Coronary artery (tissue), 2 donors: ENCODE results near the gene SNX8.

Experiments used
- DNase-seq: peaks from one replicate; pipeline ENCODE4 v3.0.0-alpha.2; 2017; ENCODE audit warnings: low spot score
- H3K27ac ChIP-seq, 2 donors: fragments of 200-600 bp; sonication (generic); one replicate each; pipeline ENCODE4 v1.5.1; 2016 to 2019
- H3K4me3 ChIP-seq: fragments of 200-600 bp; sonication (generic); 2 replicates; pipeline ENCODE4 v1.5.1; 2016; ENCODE audit warnings: mild to moderate bottlenecking, moderate library complexity
- TF ChIP-seq, protein P1 (sequence below): fragments of 200-600 bp; sonication (generic); IDR thresholded peaks from one replicate; pipeline ENCODE4 v1.5.1; 2019; ENCODE audit warnings: antibody characterized with exemption

Gene SNX8

DNA sequence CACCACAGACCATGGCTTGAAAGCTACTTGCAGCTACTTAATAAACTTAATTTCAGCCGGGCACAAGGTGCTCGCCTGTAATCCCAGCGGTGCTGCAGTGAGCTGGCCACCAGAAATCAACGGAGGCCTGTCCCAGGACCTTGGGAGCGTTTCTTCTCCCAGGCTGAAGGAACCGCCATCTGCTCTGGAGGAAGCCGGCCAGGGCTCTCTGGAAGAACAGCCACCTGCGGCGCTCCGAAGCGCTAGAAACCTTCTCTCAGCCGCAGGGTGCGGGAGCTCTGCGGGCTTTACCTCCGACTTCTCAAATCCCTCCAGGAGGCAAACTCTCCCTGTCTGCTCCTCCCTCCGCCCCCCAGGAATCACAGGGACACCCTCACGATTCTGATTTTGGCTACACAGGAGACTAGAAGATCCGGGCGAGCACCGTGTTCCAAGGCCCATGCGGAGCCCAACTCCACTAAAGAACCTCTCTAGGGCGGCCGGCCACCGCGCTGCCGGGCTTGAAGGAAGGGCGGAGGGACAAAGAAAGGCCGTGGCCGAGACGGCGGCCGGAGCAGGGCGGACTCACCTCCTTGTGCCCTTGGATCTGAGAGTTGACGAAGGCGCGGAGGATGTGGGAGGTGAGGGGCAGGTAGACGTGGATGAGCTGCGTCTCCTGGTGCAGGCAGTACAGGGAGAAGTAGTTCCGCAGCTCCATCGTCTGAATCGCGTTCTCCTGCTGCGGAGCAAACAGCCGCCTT, 57.8 kb downstream of the SNX8 start:
- Histone ChIP-seq H3K27ac (no peak overlapping the region), H3K4me3 (no peak overlapping the region)
- TF ChIP-seq, protein P1, sequence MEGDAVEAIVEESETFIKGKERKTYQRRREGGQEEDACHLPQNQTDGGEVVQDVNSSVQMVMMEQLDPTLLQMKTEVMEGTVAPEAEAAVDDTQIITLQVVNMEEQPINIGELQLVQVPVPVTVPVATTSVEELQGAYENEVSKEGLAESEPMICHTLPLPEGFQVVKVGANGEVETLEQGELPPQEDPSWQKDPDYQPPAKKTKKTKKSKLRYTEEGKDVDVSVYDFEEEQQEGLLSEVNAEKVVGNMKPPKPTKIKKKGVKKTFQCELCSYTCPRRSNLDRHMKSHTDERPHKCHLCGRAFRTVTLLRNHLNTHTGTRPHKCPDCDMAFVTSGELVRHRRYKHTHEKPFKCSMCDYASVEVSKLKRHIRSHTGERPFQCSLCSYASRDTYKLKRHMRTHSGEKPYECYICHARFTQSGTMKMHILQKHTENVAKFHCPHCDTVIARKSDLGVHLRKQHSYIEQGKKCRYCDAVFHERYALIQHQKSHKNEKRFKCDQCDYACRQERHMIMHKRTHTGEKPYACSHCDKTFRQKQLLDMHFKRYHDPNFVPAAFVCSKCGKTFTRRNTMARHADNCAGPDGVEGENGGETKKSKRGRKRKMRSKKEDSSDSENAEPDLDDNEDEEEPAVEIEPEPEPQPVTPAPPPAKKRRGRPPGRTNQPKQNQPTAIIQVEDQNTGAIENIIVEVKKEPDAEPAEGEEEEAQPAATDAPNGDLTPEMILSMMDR: no peak
- DNase-seq: no peak

DNA sequence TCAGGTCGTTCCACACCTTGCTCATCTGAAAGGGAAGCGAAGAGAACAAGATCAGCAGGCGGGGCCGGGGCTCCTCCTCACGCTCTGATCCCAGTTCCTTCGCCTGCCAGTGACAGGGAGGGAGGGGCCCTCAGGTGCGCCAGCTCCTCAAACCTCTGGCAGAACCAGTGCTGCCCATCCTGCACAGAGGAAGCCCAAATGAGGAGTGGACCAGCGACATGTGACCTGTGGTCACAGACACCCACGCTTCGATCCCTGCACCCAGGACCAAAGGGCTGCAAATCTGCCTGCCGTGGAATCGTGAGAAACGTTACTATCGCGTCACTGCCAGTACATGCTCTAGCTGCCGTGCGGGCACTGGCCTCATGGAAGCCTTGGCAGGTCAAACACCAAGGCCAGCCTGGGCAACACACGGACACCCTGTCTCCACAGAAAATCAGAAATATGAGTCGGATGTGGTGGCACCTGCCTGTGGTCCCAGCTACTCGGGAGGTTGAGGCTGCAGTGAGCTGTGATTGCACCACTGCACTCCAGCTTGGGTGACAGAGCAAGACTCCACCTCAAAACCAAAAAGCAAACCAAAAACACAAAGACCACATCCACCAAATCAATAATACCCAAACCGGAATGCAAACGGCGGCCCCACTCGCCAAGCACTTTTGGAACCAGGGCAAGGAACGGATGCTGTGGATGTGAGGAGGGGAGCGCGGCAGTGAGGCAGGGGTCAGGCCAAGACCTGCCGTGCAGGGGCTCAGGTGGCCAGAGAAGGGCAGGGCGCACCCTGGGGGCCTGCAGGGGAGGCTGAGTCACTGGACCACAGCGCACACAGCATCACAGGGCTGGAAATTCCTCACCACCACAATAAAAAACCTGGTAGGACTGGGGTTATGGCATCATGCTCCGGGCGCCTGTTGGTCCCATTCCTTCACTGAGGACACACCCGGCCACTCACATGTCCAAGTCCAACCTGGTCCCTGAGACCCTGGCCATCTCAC, 58.8 kb downstream of the SNX8 start:
- no peak for DNase-seq
- TF ChIP-seq, protein P1: no peak
- no peak overlapping the region for H3K4me3 ChIP-seq
- H3K27ac ChIP-seq: no peak overlapping the region

DNA sequence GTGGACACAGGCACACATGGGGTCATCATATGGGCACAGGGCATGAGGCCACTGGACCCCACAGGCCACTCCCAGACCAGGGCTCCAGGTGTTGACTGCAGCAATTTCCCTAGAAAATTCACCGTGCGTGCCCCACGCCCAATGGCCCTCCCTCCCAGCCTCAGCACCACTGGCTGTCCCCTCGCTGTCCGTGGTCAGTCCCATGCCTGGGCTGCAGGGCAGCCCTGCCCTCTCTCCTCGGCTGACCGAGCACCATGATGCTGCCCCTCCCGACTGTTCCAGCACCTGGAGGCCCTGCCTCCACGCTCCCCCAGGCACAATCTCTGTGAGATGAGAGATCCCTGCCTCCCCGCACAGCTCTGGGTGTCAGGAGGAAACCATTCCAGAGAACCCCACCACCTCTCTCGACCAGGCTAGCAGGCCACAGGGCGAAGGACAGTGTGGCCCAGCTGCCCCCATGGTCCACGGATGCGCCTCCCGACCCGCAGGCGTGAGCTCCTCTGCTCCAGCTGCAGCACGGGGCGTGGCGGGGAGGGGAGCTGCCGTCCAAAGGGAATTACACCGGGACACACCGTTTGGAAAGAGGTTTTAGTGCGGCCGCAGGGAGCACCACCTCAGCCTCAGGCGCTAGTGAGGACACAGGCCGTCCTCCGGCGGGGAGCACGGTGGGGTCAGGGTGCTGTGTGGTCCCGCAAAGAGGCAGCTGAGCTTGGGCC, 59.7 kb downstream of the SNX8 start:
- TF ChIP-seq, protein P1: no peak
- Histone ChIP-seq H3K27ac (no peak overlapping the region), H3K4me3 (no peak overlapping the region)
- no peak for DNase-seq

DNA sequence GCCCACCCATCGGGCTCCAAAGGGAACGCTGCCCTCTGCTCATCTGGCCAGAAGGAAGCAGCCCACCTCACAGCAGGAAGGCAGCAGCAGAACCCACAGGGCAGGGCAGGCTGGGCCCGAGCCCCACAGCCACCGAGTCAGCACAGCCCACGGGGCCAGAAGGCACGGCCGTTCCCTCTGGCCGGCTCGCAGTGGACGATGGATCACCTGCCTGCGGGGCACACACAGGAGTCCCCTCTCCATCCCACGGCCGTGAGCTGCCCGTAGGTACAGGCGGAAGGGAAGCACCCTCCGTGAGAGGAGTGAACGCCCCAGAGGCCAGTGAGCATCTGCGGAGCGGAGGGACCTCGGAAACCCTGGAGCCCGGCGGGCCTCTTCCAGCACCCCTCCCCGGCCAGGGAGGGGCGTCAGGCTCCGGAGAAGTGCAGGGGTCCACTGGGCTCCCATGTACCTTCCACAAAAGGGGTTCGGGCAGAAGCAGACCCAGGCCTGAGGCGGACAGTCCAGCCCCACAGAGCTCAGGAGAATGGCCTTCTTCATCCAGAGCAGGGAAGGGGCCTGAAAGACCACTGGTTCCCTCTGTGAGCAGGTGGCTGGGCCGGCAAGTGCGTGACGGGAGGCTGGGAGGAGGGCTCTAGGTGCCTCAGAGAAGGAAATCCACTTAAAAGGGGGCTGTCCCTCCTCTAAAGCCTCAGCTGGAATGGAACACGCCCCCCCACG, 60.6 kb downstream of the SNX8 start:
- DNase-seq: no peak
- no peak overlapping the region for H3K4me3 ChIP-seq
- H3K27ac ChIP-seq: no peak overlapping the region
- TF ChIP-seq, protein P1: no peak

DNA sequence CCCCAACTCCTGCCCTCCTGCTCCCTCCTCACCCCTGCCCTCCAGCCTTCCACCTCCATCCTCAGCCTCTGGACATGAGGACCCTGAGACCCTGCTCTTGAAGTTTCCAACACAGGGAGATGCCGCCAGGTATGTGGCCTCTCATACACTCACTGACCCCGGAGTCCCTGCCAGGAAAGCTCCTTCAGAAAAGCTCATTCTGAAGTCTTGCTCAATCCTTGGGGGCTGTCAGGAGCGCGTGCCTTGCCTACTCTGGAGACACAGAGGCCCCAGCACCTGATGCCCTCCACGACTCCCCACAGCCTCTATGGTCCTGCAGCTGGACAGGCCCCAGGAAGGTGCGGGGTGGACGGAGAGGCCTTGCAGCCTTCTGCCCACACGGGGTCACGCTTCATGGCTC, 61.2 kb downstream of the SNX8 start:
- no peak overlapping the region for H3K4me3 ChIP-seq
- DNase-seq: no peak
- no peak overlapping the region for H3K27ac ChIP-seq
- TF ChIP-seq, protein P1: no peak
